GM19193 (cell line): Measurements from ENCODE around the gene SDCCAG8.

ENCODE experiments used
- POLR2A ChIP-seq: IDR thresholded peaks from 4 replicates; pipeline ENCODE4 v1.6.1; 2011; ENCODE audit not compliant: insufficient read depth, insufficient read length; ENCODE audit errors: extremely low read depth

SDCCAG8 gene

DNA sequence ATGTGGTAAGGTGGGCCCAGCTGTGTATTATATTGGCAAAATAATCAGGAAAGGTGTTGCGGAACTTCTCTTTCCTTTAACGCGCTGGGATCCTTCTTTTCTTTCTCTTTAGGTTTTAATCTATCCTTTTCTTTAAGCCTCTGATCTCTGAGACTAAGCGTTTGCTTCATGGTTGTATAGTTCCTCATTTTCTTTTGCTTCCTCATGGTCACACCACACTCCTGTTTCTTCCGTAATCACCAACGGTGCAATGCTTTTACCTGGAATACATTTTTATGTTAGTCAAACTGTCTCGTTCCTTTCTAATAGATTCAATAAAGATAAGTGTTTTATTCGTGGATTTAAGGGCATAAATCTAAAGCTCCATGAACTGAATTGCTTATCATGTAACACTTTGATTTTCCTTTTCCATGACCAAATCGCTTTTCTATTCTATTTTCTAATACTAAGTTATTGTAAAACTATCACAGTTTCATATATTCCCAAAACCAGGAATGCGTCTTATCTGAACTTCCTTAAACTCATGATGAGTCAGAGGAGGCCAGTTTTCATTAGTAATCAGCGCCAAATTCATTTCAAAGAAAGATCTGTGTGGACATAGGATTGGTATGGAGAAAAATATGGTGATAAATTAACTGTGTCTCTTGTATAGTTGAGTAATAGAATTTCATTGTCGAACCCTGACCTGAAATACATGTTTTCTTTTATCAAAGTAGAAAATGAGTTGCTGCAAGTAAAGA lies 12.2 kb downstream of the SDCCAG8 start:
- no peak for TF ChIP-seq POLR2A

DNA sequence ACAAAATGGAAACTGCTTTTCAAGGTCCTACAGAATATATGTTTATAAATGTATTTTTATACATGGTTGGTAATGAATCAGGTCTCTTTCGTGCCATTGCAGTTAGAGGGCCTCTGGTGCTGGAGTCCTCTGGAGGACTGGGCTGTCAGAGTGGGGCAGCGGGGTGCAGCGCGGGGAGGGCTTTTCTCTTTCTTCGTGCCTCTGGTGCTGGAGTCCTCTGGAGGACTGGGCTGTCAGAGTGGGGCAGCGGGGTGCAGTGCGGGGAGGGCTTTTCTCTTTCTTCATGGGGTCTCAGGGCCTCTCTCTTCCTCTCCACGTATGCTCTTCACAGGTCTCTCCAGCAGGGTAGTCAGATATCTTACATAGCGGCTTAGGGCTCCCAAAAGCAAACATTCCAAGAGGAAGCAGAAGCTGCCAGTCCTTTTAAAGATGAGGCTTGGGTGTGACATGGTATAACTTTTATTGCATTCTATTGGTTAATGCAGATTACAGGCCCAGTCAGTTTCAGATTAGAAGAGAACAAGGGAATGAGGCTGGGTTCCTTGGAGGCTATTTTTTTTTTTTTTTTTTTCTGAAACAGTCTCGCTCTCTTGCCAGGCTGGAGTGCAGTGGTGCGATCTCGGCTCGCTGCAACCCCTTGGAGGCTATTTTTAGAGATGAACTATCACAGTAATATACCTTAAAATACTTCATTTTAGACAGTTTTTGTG lies 13.1 kb downstream of the SDCCAG8 start:
- no peak for TF ChIP-seq POLR2A

DNA sequence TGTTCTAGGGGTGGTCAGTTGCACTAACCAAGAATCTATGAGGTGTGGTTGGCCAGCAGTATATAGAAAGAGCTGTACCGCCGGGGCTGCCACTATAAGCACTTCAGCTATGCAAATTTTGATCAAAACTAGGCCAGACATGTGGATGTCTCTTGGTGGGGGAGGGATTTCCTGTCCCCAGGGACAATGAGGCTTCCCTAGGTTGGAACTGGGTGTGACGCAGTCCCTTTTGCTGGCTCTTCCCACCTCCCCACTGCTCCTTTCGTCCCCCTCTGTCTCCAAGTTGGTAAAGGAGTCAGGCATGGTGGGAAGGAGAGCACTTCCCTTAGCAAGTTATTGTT lies 13.6 kb downstream of the SDCCAG8 start:
- TF ChIP-seq POLR2A = no peak

DNA sequence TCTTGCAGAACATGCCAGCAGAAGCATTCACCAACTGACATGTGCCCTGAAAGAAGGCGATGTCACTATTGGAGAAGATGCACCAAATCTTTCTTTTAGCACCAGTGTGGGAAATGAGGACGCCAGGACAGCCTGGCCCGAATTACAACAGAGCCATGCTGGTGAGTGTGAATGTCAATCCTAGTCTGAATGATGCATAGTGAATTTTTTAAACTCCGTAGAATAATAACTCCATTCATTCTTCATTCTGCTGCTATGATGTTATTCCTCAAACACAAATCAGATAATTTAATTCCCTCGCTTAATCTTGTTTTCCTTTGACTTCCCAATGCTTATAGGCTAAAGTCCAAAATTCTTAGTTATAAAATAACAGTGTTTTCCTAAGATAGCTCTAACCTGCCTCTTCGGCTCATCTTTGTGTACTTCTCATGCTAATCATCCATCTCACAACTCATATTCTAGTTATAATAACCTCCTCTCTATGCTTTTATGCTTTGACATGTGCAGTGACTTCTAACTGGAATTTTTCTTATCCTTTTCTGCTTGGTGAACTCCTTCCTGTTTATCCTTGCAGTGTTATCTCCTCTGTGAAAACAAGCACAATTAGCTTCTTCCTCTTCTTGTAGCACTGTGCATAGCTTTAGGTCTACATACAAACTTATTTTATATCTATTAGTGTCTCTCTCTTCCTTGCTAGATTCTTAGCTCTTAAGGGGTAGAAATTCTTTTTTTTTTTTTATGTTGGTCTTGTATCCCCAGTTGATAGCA lies 14.4 kb downstream of the SDCCAG8 start:
- TF ChIP-seq POLR2A = no peak

DNA sequence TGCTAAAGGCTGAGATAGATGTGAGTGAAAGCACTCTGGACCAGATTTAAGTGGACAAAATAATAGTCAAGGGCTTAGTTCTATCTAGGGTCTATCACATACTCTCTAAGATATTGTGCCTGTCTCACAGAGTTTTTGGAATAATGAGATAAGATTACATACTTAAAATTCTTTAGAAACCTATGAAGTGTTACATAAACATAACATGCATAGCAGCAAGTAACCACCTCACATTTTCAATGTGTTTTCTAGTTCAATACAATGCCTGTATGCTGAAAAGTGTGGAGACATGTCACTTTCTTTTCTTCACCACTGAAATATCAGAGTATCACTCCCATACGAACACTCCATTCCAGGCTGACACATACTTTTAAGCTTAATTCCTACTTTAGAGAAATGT lies 16.2 kb downstream of the SDCCAG8 start:
- TF ChIP-seq POLR2A = no peak

DNA sequence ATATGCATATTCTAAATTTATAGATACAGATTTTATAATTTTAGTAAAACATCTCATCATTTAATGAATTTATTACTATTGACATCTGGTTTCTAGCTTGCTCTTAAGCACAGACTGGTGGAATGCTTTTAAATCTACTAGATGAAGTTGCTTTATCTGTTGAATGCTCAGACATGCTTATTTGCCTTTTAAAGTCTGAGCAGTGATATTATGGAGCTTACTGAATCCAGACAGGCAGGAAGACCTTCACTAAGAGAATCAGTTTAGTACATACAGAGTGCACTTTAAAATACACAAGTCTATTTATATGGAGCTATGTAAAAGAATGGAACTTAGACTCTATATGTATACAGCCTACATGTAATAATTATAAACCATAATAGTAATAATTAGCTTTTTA lies 16.6 kb downstream of the SDCCAG8 start:
- TF ChIP-seq POLR2A = no peak

DNA sequence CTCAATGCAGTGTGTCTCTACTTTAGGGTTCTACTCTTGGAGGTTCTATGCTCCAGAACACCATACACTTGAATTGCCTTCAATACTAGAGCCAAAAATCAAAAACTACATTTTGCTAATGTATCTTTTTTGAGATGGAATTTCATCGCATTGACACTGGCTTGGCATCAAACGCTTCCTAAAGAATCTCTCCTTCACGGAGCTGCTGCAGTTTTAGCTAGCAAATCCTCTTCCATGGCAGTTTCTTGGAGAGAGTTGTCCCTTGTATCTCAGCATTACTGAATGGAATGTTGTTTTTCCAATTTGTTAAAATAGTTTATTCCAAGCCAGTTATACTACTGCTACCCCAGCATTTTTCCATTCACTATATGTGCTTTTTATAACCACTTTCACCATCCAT lies 17.7 kb downstream of the SDCCAG8 start:
- no peak for TF ChIP-seq POLR2A

DNA sequence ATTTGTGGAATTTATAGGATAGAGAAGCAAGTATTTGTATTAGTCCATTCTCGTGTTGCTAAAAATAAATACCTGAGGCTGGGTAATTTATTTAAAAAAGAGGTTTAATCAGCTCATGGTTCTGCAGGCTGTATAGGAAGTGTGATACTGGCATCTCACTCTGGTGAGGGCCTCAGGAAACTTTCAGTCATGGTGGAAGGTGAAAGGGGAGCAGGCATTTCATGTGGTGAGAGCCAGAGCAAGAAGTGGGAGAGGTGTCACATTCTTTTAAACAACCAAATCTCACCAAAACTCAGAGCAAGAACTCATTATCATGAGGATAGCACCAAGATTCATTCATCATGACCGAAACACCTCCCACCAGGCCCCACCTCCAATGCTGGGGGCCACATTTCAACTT lies 18.1 kb downstream of the SDCCAG8 start:
- TF ChIP-seq POLR2A = no peak

DNA sequence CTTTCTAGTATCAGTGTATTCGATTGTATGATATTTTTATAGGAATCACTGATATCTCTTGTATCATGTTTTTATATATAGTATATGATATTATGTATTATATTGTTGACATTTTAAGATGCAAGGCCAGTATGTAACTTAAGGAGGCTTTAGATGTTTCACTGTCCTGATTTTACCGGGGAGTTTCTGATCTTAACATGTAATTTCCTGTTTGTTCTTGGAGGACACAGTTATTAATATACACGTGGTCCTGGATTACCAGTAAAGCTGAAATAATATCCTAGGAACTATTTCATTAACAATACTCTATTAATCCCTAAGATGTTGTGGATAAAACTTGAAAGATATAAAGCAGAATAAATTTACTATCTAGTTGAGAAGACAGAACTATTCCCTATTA lies 19.5 kb downstream of the SDCCAG8 start:
- TF ChIP-seq POLR2A = no peak

DNA sequence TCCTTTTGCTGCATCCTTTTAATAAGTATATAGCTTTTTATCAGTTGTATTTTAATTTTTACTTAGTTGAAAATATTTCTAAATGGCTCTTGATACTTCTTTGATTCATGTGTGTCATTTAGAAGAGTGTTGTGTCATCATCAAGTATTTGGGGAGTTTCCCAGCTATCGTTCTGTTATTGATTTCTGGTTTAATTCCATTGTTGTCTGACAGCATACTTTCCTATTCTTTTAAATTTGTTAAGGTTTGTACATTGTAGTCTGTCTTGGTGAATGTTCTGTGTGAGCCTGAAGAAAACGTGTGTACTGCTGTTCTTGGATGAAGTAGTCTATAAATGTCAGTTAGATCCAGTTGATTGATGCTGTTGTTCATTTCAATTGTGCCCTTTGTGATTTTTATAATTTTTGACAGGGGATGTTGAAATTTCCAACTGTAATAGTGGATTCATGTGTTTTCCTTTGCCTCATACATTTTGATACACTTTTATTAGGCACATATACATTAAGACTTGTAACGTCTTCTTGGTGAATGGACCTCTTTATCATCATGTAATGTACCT lies 24.8 kb downstream of the SDCCAG8 start:
- no peak for TF ChIP-seq POLR2A

DNA sequence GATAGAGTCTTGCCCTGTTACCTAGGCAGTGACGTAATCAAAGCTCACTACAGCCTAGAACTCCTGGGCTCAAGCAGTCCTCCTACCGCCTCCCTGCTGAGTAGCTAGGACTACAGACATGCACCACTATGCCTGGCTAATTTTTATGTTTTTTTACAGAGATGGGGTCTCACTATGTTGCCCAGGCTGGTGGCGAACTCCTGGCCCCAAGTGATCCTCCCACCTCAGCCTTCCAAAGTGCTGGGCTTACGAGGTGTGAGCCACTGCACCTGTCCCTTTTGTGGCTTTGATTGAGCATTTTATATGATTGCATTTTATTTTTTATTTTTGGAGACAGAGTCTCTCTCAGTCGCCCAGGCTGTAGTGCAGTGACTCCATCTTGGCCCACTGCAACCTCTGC lies 25.8 kb downstream of the SDCCAG8 start:
- TF ChIP-seq POLR2A = no peak

DNA sequence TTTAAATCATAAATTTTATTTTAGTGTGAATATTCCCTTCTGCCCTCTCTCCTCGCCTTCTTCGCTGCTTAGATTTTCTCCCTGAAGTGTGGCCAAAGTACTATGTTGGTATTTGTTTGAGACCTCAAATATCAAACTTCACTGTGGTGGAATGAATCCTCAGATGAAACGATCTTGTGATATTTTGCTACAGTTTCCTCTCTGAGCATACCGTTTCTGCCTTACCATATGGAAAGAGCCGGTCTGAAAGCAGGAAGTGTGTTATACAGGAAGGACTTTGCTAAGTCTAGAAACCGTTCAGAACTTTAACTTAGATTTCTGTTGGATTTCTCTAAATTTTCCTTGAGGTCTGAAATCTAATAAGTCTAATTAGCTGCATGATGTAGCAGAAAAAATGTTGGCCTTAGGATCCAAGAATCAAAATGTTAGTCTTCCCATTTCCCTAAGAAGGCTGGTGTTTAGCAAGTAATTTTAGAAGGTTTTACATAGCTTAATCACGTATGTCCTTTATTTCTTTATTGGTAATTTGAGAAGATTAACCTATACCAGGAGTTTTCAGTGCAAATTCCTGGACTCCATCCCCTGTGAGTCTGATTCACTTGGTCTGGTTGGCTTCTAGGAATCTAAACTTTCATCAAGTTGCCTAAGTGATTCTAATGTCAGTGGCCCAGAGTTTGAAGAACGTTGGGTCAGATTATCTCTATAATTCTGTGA lies 30.7 kb downstream of the SDCCAG8 start:
- TF ChIP-seq POLR2A = no peak

DNA sequence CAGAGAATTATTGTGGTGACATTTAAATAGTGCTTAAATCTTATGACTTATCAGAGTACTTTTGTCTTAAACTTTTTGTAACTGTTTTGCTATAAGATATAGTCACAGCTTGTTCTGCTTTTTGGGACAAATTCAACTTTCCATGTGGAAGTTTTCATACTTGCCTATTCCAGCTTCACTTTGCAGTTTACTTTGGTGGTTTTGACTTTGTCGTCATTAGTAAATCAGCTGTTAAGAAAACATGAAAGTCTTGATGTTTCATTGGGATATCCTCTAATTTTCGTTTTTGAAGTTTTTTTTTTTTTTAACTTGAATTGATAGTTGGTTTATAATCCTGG lies 31.3 kb downstream of the SDCCAG8 start:
- TF ChIP-seq POLR2A = no peak

DNA sequence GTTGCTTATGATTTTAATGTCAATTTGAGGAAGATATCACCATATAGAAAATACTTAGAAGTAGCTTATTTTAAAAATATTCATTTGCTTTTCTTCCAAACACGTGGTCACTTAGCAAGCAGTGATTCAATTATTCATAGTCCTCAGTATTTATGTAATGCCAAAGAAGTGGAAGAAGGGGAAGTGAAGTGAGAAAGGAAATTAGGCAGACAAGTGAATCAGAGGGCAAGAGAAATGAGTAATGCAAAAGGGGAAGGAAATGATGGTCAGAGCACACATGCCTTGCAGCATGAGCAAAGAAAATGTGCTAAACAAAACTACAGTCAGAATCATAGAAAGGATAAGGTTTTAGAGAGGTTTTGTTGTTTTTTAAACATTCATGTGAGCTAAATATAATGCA lies 31.8 kb downstream of the SDCCAG8 start:
- TF ChIP-seq POLR2A = no peak

DNA sequence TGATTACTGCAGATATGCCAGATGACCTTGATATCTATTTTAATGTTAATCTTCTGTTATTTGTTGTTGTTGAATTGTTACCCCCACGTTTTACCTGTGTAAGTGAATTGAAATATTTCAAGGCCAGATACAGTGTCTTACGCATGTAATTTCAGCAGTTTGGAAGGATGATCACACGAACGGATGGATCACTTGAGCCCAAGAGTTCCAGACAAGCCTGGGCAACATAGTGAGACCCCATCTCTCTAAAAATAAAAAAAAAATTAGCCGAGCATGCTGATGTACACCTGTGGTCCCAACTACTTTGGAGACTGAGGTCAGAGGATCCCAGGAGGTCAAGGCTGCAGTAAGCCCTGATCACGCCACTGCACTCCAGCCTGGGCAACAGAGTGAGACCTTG lies 32.2 kb downstream of the SDCCAG8 start:
- no peak for TF ChIP-seq POLR2A

DNA sequence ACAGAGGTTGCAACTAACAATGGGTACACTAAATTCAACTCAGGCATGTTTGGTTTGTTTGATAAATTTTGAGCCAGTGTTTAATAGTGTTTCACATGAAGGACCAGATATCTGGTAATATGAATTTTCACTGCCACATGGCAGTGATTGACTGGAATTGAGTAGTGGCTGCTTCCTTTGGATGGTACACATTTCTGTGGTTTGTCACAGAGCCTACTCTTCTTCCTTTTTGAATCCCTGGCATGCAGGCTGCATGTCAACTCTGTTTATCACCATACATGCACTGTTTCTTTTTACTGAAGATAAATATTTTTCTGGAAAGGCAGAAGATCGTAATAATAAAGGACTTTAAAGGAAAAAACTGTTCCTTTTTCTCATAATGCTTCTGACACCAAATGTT lies 35.5 kb downstream of the SDCCAG8 start:
- TF ChIP-seq POLR2A = no peak

DNA sequence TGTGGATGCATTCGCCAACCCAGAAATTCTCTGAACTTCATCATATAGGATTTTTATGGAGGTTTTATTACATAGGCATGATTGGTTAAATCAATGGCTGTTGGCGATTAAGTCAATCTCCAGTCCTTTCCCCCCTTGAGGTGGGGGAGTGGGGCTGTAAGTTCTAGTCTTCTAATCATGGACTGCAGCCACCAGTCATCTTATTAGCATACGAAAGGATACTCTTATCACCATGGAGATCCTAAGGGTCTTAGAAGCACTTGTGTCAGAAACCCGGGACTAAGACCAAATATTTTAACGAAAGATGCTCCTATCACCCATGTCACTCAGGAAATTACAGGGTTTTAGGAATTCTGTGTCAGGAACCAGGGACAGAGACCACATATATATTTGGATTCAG lies 36.3 kb downstream of the SDCCAG8 start:
- TF ChIP-seq POLR2A = no peak
